Measurements from ENCODE around the gene CDC42.

CDC42 gene

GRCh38 chr1:22040286-22040623, 12.3 kb upstream of the CDC42 start:
- no peak for DNase-seq (ENCODE audit: extremely low spot score)
- ChIA-PET CTCF (interaction anchor here (0.8 to 4.5 kb wide), 10 partner anchors 8 to 41 kb away, joined by 3 to 31 read pairs (median 4); partner anchors contain the start of gene CDC42), POLR2A (interaction anchor here (0.6 to 1.4 kb wide), 5 partner anchors 13 to 121 kb away, joined by 3 to 8 read pairs (median 4); partner anchors contain the start of gene CDC42)
- no peak for TF ChIP-seq CTCF (IDR thresholded peaks at IDR 0.05; ENCODE audit: control extremely low read depth, extremely low read depth, low read depth, missing control alignments)

- CTCF ChIA-PET = interaction anchor here (2.1 to 4.5 kb wide), 2 partner anchors 11 to 19 kb away, joined by 6 to 31 read pairs; no protein-coding TSS in a partner anchor
- POLR2A ChIA-PET = no interaction called here
- no peak for DNase-seq (ENCODE audit: extremely low spot score)
- no peak for TF ChIP-seq CTCF (IDR thresholded peaks at IDR 0.05; ENCODE audit: control extremely low read depth, extremely low read depth, low read depth, missing control alignments)
Measured at GRCh38 chr1:22041505-22041904, 11.0 kb upstream of the CDC42 start.

- CTCF ChIA-PET = interaction anchor here (2.1 kb wide), 1 partner anchor 21 kb away, joined by 6 read pairs; no protein-coding TSS in a partner anchor
- POLR2A ChIA-PET = interaction anchor here (1.4 kb wide), 1 partner anchor 18 kb away, joined by 3 read pairs; no protein-coding TSS in a partner anchor
- no peak for TF ChIP-seq CTCF (IDR thresholded peaks at IDR 0.05; ENCODE audit: control extremely low read depth, extremely low read depth, low read depth, missing control alignments)
- DNase-seq (ENCODE audit: extremely low spot score) = no peak
Measured at GRCh38 chr1:22043198-22043769, 9.2 kb upstream of the CDC42 start.

GRCh38 chr1:22044690-22045420, 7.7 kb upstream of the CDC42 start:
- CTCF ChIA-PET = no interaction called here
- POLR2A ChIA-PET = no interaction called here
- no peak for TF ChIP-seq CTCF (IDR thresholded peaks at IDR 0.05; ENCODE audit: control extremely low read depth, extremely low read depth, low read depth, missing control alignments)
- no peak for DNase-seq (ENCODE audit: extremely low spot score)

- ChIA-PET CTCF (interaction anchor here (1.4 kb wide), 1 partner anchor 18 kb away, joined by 3 read pairs; no protein-coding TSS in a partner anchor), POLR2A (no interaction called here)
- no peak for TF ChIP-seq CTCF (IDR thresholded peaks at IDR 0.05; ENCODE audit: control extremely low read depth, extremely low read depth, low read depth, missing control alignments)
- DNase-seq (ENCODE audit: extremely low spot score) = no peak
Measured at GRCh38 chr1:22045604-22046228, 6.8 kb upstream of the CDC42 start.

GRCh38 chr1:22048351-22049192, 3.9 kb upstream of the CDC42 start:
- POLR2A ChIA-PET = no interaction called here
- DNase-seq (ENCODE audit: extremely low spot score) = no peak
- TF ChIP-seq CTCF (IDR thresholded peaks at IDR 0.05; ENCODE audit: control extremely low read depth, extremely low read depth, low read depth, missing control alignments) = no peak
- CTCF ChIA-PET = interaction anchor here (0.8 to 1.3 kb wide), 3 partner anchors 9 to 24 kb away, joined by 3 to 5 read pairs (median 3); no protein-coding TSS in a partner anchor
